Mucosa of descending colon (tissue), 3 donors: ENCODE results near the gene SLC9B1. TPM values are rescaled to one million over a fixed set of nuclear protein-coding genes. Genes with fewer than 3 reads are reported as not detected.
A peak's percentile ranks its signal among the peaks of the same experiment; 100 is the strongest.

ENCODE experiments used
- ATAC-seq: fragments of 200-7000 bp; cut with Tn5 transposase; one replicate; pipeline ENCODE4 v1.9.1; 2020; ENCODE audit warnings: mild to moderate bottlenecking, moderate library complexity
- DNase-seq, 3 donors: peaks; one replicate each; pipeline ENCODE4 v3.0.0-alpha.2; 2020
- H3K36me3 ChIP-seq: fragments of 200-600 bp; one replicate; pipeline ENCODE4 v1.8.0; 2021; ENCODE audit warnings: low read depth, mild to moderate bottlenecking
- H3K4me1 ChIP-seq: fragments of 200-600 bp; one replicate; pipeline ENCODE4 v1.8.0; 2021; ENCODE audit warnings: low read depth, mild to moderate bottlenecking
- H3K4me3 ChIP-seq: fragments of 200-600 bp; one replicate; pipeline ENCODE4 v1.8.0; 2021; ENCODE audit warnings: mild to moderate bottlenecking
- H3K9me3 ChIP-seq: fragments of 200-600 bp; one replicate; pipeline ENCODE4 v1.8.0; 2021; ENCODE audit warnings: mild to moderate bottlenecking
- CTCF ChIP-seq: fragments of 200-600 bp; IDR thresholded peaks from one replicate; pipeline ENCODE4 v1.8.0; 2022; ENCODE audit warnings: antibody characterized with exemption, mild to moderate bottlenecking
- intact Hi-C, 2 donors: fragments of 100-400 bp; cut with DNase I in 1 of 2; cut with micrococcal nuclease in 1 of 2; formaldehyde crosslinking; loops; one replicate each; pipeline versions ENCODE4 v1.11.0 to v1.11.1; 2022; cut with DNase I, micrococcal nuclease
- long read RNA-seq, 2 donors: library from polyadenylated mRNA; unstranded; transcript quantifications; one replicate each; pipeline ENCODE4 v2.0.0, GENCODE V29; 2019 to 2021
- total RNA-seq, 3 donors: library from RNA; stranded (reverse); fragmentation: NEBNext Ultra II Directional in 2 of 3; extraction: Animal tissue kit (Norgen Biotek cat#: 25700) in 2 of 3; gene quantifications; one replicate each; pipeline versions ENCODE4 v1.2.1 to v1.2.4, GENCODE V29; 2021 to 2023
- donor health status: DM: no; HTN: no; CAD: no; lungs with moderate emphysema.
- donor health status: DM: no; HTN: no; CAD: no.
- donor health status: DM: no; HTN: yes; CAD: no.

SLC9B1 gene
- total RNA-seq: 1 to 10 TPM in 1 of 3 donors, under 1 TPM in 1, not detected in 1; 0.65 to 1.4 TPM
- long read RNA-seq, donor 1, partial matches to known transcripts: 0 of 1 reads
- long read RNA-seq, donor 1, other reads (novel, unspliced or antisense): 1 of 1 reads
- long read RNA-seq, donor 2: 0 reads

GRCh38 chr4:103019308-103020124 is at the start of gene SLC9B1:
Gene SLC9B1 (minus strand): TSS chr4:103019705. CDS start chr4:102991711, 27,994 bp downstream.
- Histone ChIP-seq H3K4me1 (peaks cover 8% of the 10 kb centered on the region), H3K4me3 (no peak within 1 kb of the TSS), H3K9me3 (no peaks in the 10 kb centered on the region), H3K36me3 (no peaks in the 10 kb centered on the region)
- DNase-seq (peak; percentile 98), ATAC-seq (peak; percentile 100)
- intact Hi-C loops: loop anchor here in 1 of 2 donors (10.0 kb wide), 2 partner anchors 395 to 575 kb away; no protein-coding TSS in a partner anchor
- no peak for TF ChIP-seq CTCF

- TF ChIP-seq CTCF: no peak
- intact Hi-C loops: no loop called here
- no peak for DNase-seq
- ATAC-seq: no peak
- Histone ChIP-seq H3K4me3 (no peak overlapping the region), H3K9me3 (no peaks in the 10 kb centered on the region), H3K36me3 (no peaks in the 10 kb centered on the region), H3K4me1 (no peaks in the 10 kb centered on the region)
Measured at GRCh38 chr4:103067841-103068547, 48.5 kb upstream of the SLC9B1 start.

- DNase-seq (no peak), ATAC-seq (no peak)
- H3K9me3 ChIP-seq: no peaks in the 10 kb centered on the region
- no peak overlapping the region for H3K4me3 ChIP-seq
- H3K4me1 ChIP-seq: no peaks in the 10 kb centered on the region
- no peak for TF ChIP-seq CTCF
- intact Hi-C loops: no loop called here
- no peaks in the 10 kb centered on the region for H3K36me3 ChIP-seq
Measured at GRCh38 chr4:103060453-103061148, 41.1 kb upstream of the SLC9B1 start.

- DNase-seq: no peak
- Histone ChIP-seq H3K4me3 (no peak overlapping the region), H3K4me1 (no peaks in the 10 kb centered on the region), H3K36me3 (no peaks in the 10 kb centered on the region), H3K9me3 (no peaks in the 10 kb centered on the region)
- no peak for TF ChIP-seq CTCF
- no peak for ATAC-seq
- intact Hi-C loops: no loop called here
Measured at GRCh38 chr4:103054030-103054429, 34.5 kb upstream of the SLC9B1 start.

- ATAC-seq (no peak), DNase-seq (no peak)
- intact Hi-C loops: no loop called here
- H3K4me1 ChIP-seq: no peaks in the 10 kb centered on the region
- no peak overlapping the region for H3K4me3 ChIP-seq
- no peak for TF ChIP-seq CTCF
- no peaks in the 10 kb centered on the region for H3K36me3 ChIP-seq
- no peaks in the 10 kb centered on the region for H3K9me3 ChIP-seq
Measured at GRCh38 chr4:103052779-103053178, 33.3 kb upstream of the SLC9B1 start.
